GM21619 (cell line): ENCODE measurements around the gene CKAP5.

ENCODE experiments used
- ATAC-seq: cut with Tn5 transposase; IDR thresholded peaks from one replicate; pipeline ENCODE4 v1.9.1; 2021; ENCODE audit not compliant: unreplicated experiment

The CKAP5 gene

DNA sequence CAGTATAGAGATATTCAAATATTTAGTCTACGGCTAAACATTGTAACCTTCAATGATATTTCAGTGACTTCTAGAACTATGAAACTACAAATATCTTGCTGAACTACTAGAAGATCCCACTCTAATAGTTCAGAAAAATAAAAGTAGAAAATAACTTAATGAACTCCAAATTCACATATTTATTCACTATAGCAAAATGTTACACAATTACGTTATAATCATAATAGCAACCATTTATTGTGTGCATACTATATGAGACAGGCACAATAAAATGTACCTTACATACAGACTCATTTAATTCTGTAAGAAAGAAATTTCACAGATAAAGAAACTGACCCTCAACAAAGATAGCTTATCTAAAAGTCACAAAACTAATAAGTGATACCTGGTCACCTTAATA is 69.2 kb downstream of the CKAP5 start:
- ATAC-seq = no peak

DNA sequence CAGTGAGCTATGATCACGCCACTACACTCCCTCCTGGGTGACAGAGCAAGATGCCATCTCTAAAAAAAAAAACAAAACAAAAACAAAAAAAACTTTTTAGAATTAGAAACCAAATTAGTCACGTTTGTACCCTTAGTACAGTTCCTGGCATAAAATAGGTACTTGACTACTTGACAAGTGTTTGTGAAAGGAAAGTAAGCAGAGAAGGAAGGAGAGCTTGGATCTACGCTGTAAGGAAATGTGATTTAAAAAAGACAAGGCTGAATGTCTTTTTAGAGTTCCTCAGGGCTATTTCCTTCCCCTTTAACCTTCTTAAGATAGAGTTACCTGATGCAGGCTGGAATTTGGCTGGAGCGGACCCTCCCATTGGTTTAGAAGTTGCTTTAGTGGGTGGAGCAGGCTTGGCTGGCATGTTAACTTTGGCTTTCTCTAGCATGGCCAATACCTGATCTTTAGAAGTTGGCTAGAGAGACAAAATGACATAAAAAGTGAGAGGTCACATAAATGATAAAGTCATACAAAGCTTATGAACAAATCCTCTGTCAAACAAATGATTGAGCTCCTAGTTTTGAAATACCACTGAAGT is 76.4 kb downstream of the CKAP5 start:
- no peak for ATAC-seq

DNA sequence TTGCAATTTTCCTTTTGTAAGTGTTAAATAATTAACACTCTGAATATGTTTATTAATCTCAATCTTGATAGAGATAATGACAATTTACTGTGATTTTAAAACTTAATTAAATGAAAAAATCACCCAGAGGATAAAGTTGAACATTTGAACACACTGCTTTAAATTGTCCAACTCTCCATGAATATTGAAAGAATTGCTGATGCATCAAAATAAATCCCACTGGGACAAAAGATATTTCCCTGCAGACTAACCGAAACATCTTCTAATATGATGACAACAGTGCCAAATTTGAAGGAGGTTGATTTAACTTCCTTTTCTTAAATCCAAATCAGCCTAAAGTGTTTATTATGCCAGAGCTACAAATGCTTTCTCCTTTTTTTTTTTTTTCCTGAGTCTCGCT is 79.4 kb downstream of the CKAP5 start:
- ATAC-seq = no peak

DNA sequence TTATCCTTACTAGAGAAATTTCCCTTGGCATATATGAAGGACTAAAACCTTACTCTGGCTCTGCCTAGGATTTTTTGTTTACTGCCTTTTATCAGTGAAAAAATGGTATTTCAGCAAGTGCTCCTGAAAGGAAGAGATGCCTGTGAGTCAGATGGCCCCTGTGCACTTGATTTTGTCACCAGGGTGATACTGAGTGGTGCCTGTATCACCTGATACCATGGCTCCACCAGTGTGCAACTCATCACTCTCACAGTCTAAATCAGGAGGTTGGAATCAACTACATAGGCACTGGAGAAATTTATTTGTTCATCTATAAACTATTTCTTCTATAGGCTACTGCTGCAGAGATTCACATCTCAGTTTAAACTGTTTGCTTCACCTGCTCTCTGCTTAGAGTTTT is 83.8 kb downstream of the CKAP5 start:
- no peak for ATAC-seq

DNA sequence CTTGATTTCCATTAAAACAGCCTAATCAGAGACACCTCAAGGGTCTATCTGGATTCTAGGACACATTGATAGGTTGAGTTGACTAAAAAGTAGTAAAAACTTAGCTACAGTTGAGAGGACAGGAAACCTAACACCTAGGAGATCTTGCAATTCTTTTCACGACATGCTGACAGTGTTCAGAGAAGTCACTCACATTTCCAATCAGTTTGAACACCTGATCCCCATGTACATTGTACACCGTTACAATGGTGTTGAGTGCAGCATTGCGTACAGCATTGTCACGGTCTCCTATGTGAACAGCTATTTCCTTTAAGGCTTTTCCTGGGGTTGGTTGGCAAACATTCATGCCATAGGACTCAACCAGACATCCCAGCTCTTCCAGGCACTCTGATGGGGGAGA is 84.3 kb downstream of the CKAP5 start:
- ATAC-seq = no peak

DNA sequence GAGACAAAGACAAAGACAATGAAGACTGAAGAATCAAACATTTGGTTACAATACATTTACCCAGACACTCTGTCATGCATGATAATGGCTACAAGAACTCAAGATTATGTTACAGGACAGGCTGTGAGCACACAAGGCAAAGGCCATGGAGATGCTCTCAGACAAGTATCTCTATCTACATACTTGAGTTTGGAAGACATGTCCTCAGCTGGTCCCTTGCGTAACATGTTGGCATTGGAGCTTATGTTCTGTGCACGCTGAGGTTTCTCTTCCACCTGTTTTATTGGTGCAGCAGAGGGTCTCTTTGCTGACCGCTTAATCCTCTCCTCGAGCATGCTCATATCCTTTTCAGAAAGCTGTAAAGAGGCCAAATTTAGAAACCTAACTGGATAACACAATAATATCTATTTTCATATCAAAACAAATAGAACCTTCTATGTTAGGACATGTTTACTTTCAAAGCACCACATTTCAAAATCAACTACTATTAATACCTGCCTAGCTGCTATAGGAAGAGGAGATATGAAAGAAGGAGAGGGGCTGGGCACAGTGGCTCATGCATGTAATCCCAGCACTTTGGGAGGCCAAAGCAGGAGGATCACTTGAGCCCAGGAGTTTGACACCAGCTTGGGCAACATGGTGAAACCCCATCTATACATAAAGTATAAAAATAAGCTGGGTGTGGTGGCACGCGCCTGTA is 85.5 kb downstream of the CKAP5 start:
- ATAC-seq = no peak

DNA sequence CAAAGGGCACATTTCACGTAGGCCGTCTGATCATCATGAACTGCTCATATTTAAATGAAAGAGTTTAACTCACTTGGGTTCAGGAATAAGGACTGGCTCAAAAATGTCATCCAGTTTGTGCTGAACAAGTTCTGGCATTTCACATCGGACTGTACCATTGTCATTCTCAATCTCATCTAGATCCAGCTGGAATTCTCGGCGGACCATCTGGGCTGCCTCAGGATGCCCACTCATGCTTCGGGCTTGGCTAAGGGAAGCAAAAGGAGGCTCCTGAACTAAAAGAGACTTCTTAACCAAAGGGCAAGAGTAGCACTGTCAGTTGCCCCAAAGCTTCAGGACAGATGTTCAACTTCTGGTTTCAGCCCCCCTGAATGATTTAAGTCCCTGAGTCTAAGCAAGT is 86.9 kb downstream of the CKAP5 start:
- ATAC-seq = no peak

DNA sequence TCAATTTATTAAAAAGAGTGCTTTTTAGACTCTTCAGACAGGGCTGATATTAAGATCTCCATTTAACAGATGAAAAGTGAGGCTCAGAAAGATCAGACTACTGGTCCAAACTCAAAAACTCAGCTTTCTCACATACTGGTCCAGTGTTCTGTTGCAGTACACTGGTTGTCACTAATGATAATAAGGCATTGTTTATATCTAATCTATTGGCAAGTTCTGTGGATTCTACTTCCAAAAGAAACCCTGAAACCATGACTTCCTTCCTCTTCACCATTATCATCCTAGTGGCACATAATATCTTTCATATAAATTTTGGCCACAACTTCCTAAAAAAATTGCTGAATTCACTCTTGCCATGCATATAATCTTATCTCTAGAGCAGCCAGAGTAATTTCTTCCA is 90.1 kb downstream of the CKAP5 start:
- no peak for ATAC-seq

DNA sequence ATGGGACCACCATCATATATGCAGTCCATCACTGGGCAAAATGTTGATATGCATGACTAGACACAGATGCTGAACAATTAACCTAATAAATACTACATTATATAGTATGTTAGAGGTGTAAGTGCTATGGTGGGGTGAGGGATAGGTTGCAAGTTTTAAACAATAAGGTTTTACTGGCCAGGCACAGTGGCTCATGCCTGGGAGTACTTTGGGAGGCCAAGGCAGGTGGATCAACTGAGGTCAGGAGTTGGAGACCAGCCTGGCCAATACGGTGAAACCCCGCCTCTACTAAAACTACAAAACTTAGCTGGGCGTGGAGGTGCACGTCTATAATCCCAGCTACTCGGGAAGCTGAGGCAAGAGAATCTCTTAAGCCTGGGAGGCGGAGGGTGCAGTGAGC is 98.9 kb downstream of the CKAP5 start:
- ATAC-seq = no peak

DNA sequence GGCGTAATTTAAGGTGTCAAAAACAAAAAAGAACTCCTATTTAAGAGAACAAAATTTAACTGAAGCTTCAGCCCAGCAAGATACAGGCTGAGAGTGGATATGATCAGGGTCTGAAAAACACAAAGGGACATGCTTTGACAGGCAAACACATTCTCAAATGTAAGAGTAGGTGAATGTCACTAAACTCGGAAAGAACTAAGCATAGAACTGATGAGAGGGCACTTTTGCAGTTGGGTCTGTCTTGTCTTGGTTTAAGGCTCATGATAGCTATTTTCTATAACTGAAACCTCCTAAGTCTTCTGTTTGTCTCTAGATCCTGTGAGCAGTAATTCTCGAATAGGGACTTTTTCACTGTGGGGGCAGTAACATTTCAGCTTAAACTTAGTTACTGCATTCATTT is 100.1 kb downstream of the CKAP5 start:
- ATAC-seq = no peak

DNA sequence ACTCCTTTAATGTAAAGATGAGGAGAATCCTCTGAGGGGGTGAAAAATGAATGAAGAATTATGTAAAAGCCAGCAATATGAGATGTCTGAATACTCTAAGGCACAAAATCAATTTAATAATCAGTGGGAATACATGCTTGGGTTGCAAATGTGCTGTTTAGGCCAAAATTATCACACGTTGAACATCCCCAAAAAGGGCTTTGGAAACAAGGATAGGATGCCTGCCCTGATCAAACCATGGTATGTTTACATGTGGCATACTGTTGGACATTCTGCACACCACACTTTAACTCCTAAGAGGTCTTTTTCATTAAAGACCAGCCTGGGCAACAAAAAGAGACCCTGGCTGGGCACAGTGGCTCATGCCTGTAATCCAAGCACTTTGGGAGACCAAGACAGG is 100.8 kb downstream of the CKAP5 start:
- ATAC-seq = no peak

DNA sequence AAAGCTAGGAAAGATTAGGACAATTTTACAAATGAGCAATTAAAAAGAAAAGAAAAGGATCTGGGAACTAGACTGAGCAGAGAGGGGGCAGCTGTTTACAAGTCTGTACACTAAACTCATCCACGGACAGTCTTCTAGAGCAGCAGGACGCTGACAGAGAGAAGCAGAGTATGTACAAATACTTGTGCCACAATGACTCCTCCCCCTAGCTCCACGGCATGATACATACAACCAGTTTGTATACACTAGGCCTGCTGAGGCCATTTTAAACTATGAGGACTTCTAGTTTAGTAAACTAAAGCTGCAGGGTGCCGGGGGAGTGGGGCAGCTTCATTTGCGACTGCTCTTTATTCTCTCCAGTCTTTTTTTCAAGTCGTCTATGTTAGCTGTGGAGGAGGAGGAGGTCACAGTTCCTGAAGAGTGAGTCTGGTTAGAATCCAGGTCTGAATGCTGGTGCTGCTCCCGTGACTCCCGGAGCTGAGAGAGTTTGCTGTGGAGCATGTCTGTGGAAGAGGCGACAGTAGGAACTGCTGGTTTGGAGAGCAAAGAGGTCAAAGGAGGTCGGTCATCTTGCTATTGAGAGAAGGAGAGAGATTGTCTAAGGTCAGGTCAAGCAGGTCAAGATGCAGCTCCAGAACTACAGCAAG is 102.3 kb downstream of the CKAP5 start:
- ATAC-seq = no peak

DNA sequence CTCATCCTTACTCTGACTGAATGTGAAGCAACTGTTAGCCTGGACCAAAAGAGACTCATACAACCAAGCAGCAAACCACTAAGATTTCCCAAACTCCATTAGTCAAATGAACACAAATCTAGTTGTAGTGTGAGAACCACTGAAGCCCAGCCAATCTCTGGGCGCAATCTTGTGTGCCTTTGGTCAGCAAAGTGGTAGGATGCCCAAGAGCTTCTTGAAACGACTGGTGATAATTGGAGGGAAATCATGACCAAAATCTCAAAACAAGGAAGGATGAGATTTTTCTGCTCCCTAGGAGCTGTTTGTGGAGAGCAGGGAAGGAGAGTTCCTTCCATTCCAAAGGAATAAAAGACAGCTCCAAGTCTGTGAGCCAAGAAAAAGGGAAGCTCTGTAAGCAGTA is 103.0 kb downstream of the CKAP5 start:
- no peak for ATAC-seq

DNA sequence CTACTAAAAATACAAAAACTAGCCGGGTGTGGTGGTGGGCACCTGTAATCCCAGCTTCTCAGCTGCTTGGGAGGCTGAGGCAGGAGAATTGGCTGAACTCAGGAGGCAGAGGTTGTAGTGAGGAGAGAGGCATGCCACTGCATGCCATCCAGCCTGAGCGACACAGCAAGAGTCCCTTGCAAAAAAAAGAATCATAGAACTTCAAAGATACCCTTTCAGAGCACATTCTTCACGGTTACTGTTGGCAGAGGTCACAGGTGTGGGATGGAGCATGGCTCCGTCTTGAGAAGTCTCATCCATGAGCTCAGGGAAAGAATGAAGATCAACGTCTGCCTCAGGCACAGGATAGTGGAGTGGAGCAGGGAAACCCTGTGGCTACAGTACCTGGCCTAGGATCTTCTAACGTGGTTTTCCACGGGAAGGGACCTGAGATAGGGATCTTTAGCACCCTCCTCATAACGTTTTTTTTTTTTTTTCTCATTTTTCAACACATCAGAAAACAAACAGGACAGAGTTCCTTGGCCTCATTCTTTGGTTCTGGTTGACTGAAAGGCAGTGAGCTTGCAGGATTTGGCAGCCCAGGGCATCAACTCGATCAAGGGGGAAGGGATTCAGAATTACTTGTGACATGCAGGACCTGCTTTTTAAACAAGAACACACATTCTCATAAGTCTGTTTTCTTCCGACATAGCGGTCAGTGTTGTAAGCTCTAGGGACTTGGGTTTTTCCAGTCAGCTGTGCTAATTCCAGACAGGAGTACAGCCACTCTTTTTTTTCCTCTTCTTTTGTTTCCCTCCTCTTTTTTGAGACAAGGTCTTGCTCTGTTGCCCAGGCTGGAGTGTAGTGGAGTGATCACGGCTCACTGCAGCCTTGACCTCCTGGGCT is 104.2 kb downstream of the CKAP5 start:
- ATAC-seq = no peak

DNA sequence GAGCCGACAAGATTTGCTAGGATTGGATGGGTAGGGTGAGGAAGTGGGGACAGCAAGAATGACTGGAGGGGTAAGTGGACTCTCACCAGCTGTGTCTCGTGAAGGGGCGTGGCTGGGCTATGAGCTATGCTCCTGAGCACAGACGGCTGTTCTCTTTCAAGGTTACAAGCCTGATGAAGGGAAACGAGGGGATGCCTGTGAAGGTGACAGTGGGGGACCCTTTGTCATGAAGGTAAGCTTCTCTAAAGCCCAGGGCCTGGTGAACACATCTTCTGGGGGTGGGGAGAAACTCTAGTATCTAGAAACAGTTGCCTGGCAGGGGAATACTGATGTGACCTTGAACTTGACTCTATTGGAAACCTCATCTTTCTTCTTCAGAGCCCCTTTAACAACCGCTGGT is 107.2 kb downstream of the CKAP5 start:
- ATAC-seq = no peak

DNA sequence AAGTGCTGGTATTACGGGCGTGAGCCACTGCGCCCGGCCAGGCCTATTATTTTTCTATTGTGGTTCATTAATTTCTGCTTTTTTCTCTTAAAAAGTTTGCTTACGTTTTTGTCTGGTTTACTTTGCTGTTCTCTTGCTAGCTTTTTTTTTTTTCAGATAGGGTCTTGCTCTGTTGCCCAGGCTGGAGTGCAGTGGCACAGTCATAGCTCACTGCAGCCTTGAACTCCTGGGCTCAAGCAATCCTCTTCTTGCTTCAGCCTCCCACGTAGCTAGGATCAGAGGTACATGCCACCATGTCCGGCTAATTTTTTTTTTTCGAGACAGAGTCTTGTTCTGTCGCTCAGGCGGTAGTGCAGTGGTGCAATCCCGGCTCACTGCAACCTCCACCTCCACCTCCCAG is 108.4 kb downstream of the CKAP5 start:
- ATAC-seq = no peak

DNA sequence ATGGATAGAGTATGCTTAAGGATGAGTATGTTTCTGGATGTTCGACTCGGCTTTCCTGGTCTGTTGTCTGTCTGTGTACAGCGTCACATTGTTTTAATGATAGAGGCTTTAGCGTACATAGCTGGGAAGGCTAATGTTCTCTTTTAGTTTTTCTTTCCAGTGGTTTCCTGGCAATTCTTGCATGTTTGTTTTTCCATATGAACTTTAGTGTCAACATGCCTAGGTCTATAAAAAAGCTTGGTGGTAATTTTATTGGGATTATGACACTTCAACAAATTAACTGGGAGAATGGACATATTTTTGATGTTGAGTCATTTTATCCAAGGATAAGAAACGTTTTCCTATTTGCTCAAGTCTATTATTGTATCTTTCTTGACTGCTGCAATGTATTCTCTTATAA is 109.5 kb downstream of the CKAP5 start:
- no peak for ATAC-seq

DNA sequence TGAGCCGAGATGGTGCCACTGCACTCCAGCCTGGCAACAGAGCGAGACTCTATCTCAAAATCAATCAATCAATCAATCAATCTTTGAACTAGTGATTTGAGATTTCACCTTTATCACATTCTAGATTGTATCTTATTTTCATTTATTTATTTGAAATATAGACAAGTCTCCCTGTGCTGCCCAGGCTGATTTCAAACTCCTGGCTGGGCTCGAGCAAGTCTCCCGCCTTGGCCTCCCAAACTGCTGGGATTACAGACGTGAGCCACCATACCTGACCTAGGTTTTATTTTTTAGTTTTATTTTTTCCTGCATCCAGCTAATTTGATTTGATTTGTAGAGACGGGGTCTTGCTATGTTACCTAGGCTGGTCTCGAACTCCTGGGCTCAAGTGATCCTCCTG is 109.9 kb downstream of the CKAP5 start:
- ATAC-seq = no peak

DNA sequence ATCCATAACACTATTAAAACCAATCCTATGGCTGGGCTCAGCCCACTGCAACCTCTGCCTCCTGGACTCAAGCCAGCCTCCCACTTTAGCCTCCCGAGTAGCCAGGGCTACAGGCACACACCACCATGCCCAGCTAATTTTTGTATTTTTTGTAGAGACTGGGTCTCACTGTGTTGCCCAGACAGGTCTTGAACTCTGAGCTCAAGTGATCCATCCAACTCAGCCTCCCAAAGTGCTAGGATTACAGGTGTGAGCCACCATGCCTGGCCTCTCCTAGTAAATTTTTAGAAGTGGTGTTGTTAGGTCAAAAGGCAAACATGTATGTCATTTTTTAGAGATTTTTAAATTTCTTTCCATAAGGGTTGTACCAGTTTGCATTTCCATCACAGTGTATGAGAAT is 112.8 kb downstream of the CKAP5 start:
- ATAC-seq = no peak

DNA sequence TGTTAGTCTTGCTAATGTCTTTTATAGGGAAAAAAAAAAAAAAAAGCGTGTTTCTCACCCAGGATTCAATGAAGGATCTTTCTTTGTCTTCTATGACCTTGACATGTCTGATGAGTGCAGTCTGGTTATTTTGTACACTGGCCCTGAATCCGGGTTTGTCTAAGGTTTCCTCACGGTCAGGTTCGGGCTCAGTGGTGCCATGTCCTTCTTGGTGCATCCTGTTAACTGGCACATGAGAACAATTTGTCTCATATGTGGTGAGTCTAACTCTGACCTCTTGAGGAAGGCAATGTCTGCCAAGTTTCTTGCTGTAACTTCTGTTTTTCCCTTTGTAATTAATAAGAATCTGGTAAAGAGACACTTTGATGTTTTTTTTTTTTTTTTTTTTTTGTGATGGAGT is 114.5 kb downstream of the CKAP5 start:
- no peak for ATAC-seq

DNA sequence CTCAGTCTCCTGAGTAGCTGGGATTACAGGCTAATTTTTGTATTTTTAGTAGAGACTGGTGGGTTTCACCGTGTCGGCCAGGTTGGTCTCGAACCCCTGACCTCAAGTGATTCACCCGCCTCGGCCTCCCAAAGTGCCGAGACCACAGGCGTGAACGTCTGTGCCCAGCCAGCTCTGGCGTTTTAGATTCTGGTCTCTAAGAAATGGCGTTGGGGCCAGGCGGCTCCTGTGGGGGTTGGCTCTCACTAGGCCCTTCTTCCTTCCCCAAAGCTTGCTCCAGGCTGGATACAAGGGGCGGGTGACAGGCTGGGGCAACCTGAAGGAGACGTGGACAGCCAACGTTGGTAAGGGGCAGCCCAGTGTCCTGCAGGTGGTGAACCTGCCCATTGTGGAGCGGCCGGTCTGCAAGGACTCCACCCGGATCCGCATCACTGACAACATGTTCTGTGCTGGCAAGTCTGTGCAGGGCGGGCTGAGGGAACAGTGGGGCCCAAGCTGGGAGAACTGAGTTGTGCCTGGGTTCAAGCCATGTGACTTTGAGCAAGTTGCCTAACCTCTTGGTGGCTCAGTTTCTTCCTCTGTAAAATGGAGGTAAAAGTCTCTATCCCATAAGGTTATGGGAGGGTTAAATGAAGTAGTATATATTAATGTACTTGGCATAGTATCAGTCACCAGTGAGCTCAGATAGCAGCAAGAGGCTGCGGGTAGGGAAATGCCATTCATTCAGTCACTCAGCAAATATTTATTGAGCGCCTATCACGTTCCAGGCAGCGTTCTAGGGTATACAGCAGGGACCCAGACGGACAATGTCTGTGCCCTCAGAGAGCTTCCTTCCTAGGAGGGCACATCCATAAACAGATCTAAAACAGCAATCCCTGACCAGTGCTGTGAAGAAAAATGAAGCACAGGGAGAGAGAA is 116.7 kb downstream of the CKAP5 start:
- no peak for ATAC-seq
